SJSA1 (cell line): ENCODE measurements around the gene ETV1. TPM values are rescaled to one million over a fixed set of nuclear protein-coding genes. Genes with fewer than 3 reads are reported as not detected.

Source experiments
- DNase-seq, 2 experiments: peaks; one replicate each; pipeline ENCODE4 v3.0.0-alpha.2; 2015 to 2020; ENCODE audit warnings: low spot score in 2 of 2, low read depth in 1 of 2
- H3K27ac ChIP-seq: fragments of 250-450 bp; sonication (Bioruptor Pico); 2 replicates; pipeline ENCODE4 v1.5.1; 2020; ENCODE audit warnings: mild to moderate bottlenecking, moderate library complexity
- H3K27me3 ChIP-seq: fragments of 250-450 bp; sonication (Bioruptor Pico); replicated peaks from 2 replicates; pipeline ENCODE4 v1.5.1; 2020; ENCODE audit warnings: mild to moderate bottlenecking, moderate library complexity
- H3K36me3 ChIP-seq: fragments of 250-450 bp; sonication (Bioruptor Pico); 2 replicates; pipeline ENCODE4 v1.5.1; 2020; ENCODE audit warnings: mild to moderate bottlenecking
- H3K4me1 ChIP-seq: fragments of 250-450 bp; sonication (Bioruptor Pico); replicated peaks from 2 replicates; pipeline ENCODE4 v1.6.1; 2021; ENCODE audit warnings: mild to moderate bottlenecking
- H3K4me3 ChIP-seq: fragments of 250-450 bp; sonication (Bioruptor Pico); 2 replicates; pipeline ENCODE4 v1.5.1; 2020; ENCODE audit warnings: mild to moderate bottlenecking
- H3K9me3 ChIP-seq: fragments of 250-450 bp; sonication (Bioruptor Pico); replicated peaks from 2 replicates; pipeline ENCODE4 v1.5.1; 2020; ENCODE audit warnings: mild to moderate bottlenecking
- total RNA-seq: library from RNA; depleted of rRNA; stranded (reverse); fragments of >200 nt; shearing (Covaris generic); gene quantifications from 2 replicates; pipeline ENCODE4 v1.2.3, GENCODE V29; 2014; rRNA removed

ETV1 gene
- 3.8 and 4.7 TPM in 2 replicates for total RNA-seq

GRCh38 chr7:13989126-13989948 is at the start of gene ETV1:
ETV1 (minus strand) TSS chr7:13989666; CDS start chr7:13989052, 614 bp downstream.
- Histone ChIP-seq H3K27me3 (no peaks in the 10 kb centered on the region), H3K36me3 (no peaks in the 10 kb centered on the region), H3K4me3 (peak within 1 kb of the TSS; percentile 52), H3K4me1 (0 out of 2 replicates have a peak, but pooled peaks cover 4% of the 10 kb centered on the region), H3K27ac (peak within 1 kb of the TSS; percentile 67), H3K9me3 (no peaks in the 10 kb centered on the region)
- DNase-seq, result peak; percentile 45 to 49

DNA sequence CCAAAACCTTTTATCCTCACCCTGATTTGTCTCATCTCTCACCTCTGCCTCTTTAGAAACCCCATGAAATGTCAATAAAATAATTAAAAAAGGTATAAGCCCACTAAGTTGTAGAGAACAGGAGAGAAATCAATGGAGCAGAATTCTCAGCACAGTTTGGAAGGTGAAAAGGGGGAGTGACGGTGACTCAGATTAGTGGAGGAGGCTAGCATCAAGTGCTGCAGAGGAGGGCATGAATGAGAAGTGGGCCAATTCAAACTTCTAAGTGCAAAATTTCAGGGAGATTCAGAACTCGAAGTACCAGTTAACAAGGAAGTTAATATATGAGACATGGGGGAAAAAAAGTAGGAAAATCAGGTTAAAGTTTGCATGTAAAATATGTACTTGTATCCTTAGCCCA is 34.9 kb upstream of the ETV1 start:
- Histone ChIP-seq H3K27me3 (no peaks in the 10 kb centered on the region), H3K36me3 (no peaks in the 10 kb centered on the region), H3K4me3 (no peak overlapping the region), H3K4me1 (no peaks in the 10 kb centered on the region), H3K9me3 (no peaks in the 10 kb centered on the region), H3K27ac (no peak overlapping the region)
- no peak for DNase-seq

DNA sequence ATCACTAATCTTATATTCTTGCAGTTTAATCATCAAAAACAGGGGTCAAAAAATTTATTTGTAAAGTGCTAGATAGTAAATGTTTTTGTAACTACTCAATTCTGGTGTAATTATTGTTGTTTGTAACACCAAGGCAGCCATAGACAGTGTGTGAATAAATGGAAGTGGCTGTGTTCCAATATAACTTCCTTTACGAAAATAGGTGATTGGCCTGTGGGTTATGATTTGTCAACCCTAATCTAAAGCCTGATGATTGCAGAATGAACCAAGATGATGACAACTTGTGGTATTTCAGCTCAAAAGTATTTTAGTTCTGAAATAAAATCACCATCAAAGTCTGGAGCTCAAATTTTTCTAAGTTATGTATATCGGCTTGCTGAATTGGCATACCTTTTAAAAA is 34.4 kb upstream of the ETV1 start:
- Histone ChIP-seq H3K9me3 (no peaks in the 10 kb centered on the region), H3K27me3 (no peaks in the 10 kb centered on the region), H3K4me1 (no peaks in the 10 kb centered on the region), H3K36me3 (no peaks in the 10 kb centered on the region), H3K4me3 (no peak overlapping the region), H3K27ac (no peak overlapping the region)
- no peak for DNase-seq

GRCh38 chr7:14023342-14023741 is 33.9 kb upstream of the ETV1 start:
- H3K4me3 ChIP-seq, result no peak overlapping the region
- no peaks in the 10 kb centered on the region for H3K27me3 ChIP-seq
- H3K9me3 ChIP-seq, result no peaks in the 10 kb centered on the region
- no peak overlapping the region for H3K27ac ChIP-seq
- DNase-seq, result no peak
- H3K4me1 ChIP-seq, result no peaks in the 10 kb centered on the region
- H3K36me3 ChIP-seq, result no peaks in the 10 kb centered on the region

- Histone ChIP-seq H3K9me3 (no peaks in the 10 kb centered on the region), H3K27ac (no peak overlapping the region), H3K4me1 (no peaks in the 10 kb centered on the region), H3K27me3 (no peaks in the 10 kb centered on the region), H3K36me3 (no peaks in the 10 kb centered on the region), H3K4me3 (no peak overlapping the region)
- DNase-seq, result peak in 1 of 2 experiments; percentile 1
Observed at GRCh38 chr7:14021069-14021468, 31.6 kb upstream of the ETV1 start.

GRCh38 chr7:14020339-14020900 is 31.0 kb upstream of the ETV1 start:
- Histone ChIP-seq H3K27ac (no peak overlapping the region), H3K36me3 (no peaks in the 10 kb centered on the region), H3K4me1 (no peaks in the 10 kb centered on the region), H3K4me3 (no peak overlapping the region), H3K27me3 (no peaks in the 10 kb centered on the region), H3K9me3 (no peaks in the 10 kb centered on the region)
- no peak for DNase-seq

DNA sequence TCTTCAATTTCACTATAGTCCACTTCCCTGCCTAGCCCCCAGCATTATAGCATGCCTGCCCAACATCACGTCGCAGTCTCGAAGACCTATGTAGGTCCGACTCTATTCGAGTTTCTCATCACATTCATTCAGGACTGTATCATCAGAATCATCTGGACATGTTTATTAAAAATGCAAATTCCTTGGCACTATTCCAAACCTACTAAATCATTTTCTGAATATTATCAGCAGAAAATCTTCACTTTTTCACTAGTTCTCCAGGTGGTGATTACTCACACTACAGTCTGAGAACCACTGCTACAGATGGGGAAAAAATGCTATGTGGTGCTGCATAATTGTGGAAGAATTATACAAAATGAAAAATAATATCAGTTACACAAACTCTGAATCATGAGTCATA is 29.3 kb upstream of the ETV1 start:
- no peak overlapping the region for H3K27ac ChIP-seq
- no peaks in the 10 kb centered on the region for H3K4me1 ChIP-seq
- no peaks in the 10 kb centered on the region for H3K27me3 ChIP-seq
- H3K36me3 ChIP-seq, result no peaks in the 10 kb centered on the region
- no peak for DNase-seq
- no peaks in the 10 kb centered on the region for H3K9me3 ChIP-seq
- no peak overlapping the region for H3K4me3 ChIP-seq

GRCh38 chr7:14016950-14017349 is 27.5 kb upstream of the ETV1 start:
- no peaks in the 10 kb centered on the region for H3K4me1 ChIP-seq
- no peaks in the 10 kb centered on the region for H3K9me3 ChIP-seq
- no peaks in the 10 kb centered on the region for H3K27me3 ChIP-seq
- no peak for DNase-seq
- no peak overlapping the region for H3K4me3 ChIP-seq
- H3K36me3 ChIP-seq, result no peaks in the 10 kb centered on the region
- no peak overlapping the region for H3K27ac ChIP-seq

DNA sequence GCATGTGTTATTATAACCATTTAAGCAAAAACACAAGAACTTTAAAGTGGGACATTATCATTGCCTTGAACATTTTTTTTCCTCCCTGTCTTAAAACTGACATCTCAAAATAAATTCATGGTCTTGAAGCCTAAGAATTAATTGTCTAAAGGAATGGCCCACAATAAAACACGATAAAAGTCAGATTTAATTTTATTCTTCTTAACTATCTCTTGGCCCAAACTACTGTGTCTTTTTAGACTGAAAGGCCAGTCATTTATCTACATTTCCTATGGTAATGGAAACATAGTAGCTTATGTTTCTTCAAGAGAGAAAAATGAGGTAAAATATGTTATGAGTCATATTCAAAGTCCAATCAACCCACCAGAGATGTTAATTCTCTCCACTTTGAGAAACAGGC is 24.4 kb upstream of the ETV1 start:
- no peaks in the 10 kb centered on the region for H3K27me3 ChIP-seq
- no peak overlapping the region for H3K4me3 ChIP-seq
- no peak for DNase-seq
- H3K4me1 ChIP-seq, result no peaks in the 10 kb centered on the region
- H3K36me3 ChIP-seq, result no peaks in the 10 kb centered on the region
- H3K27ac ChIP-seq, result no peak overlapping the region
- H3K9me3 ChIP-seq, result no peaks in the 10 kb centered on the region

DNA sequence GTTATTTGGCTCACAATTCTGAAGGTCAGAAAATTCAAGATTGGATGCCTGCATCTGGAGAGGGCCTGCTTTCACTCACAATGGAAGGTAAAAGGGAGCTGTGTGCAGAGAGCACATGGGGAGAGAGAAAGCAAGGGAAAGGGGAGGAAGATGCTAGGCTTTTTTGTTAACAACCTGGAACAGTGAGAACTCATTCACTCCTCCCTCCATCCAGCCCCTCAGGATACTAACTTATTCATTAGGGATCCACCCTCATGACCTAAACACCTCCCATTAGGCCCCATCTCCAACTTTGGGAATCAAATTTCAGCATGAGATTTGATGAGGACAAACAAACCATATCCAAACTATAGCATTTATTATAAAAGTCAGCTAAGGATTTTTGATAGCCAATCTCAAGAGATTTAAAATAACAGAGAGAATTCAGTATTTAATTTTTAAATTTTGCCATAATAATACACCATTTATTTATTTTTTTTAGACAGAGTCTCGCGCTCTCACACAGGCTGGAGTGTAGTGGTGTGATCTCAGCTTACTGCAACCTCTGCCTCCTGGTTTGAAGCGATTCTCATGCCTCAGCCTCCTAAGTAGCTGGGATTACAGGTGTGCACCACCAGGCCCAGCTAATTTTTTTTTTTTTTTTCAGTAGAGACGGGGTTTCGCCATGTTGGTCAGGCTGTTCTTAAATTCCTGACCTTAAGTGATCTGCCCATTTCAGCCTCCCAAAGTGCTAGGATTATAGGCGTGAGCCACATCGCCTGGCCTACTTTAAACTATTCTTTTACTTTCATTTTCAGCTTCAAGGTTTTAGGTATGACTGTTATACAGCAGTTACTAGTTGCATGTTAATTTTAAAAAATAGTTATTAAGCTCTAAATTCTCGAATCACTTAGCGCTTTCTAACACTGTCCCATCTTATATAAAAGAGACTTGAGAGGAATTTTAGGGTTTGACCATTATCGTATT is 20.3 kb upstream of the ETV1 start:
- no peaks in the 10 kb centered on the region for H3K27me3 ChIP-seq
- H3K4me3 ChIP-seq, result no peak overlapping the region
- H3K27ac ChIP-seq, result no peak overlapping the region
- no peaks in the 10 kb centered on the region for H3K9me3 ChIP-seq
- no peaks in the 10 kb centered on the region for H3K4me1 ChIP-seq
- H3K36me3 ChIP-seq, result no peaks in the 10 kb centered on the region
- DNase-seq, result no peak

GRCh38 chr7:14001139-14001538 is 11.7 kb upstream of the ETV1 start:
- Histone ChIP-seq H3K36me3 (no peaks in the 10 kb centered on the region), H3K27ac (no peak overlapping the region), H3K4me1 (no peaks in the 10 kb centered on the region), H3K4me3 (no peak overlapping the region), H3K27me3 (no peaks in the 10 kb centered on the region), H3K9me3 (no peaks in the 10 kb centered on the region)
- DNase-seq, result no peak

DNA sequence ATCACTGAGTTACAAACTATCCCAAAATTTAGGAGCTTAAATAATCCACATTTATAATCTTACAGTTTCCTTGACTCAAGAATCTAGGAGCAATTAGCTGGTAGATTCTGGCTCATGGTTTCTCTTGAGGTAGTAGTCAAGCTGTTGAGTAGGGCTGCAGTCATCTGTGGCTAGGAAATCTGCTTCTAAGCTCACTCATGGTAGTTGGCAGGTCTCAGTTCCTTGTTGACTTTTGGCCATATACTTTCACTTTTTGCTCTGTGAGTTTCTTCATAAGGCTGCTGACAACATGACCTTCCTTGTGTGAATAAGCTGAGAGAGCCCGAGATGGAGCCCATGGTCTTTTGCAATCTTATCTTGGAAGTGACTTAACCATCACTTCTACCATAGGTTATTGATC is 10.8 kb upstream of the ETV1 start:
- no peak for DNase-seq
- Histone ChIP-seq H3K27me3 (no peaks in the 10 kb centered on the region), H3K4me1 (no peaks in the 10 kb centered on the region), H3K27ac (no peak overlapping the region), H3K36me3 (no peaks in the 10 kb centered on the region), H3K9me3 (no peaks in the 10 kb centered on the region), H3K4me3 (no peak overlapping the region)

- DNase-seq, result no peak
- Histone ChIP-seq H3K27ac (no peak overlapping the region), H3K4me3 (no peak overlapping the region), H3K4me1 (no peaks in the 10 kb centered on the region), H3K36me3 (no peaks in the 10 kb centered on the region), H3K27me3 (no peaks in the 10 kb centered on the region), H3K9me3 (no peaks in the 10 kb centered on the region)
Observed at GRCh38 chr7:13998866-13999265, 9.4 kb upstream of the ETV1 start.

GRCh38 chr7:13992596-13992964 is 3.1 kb upstream of the ETV1 start:
- no peaks in the 10 kb centered on the region for H3K9me3 ChIP-seq
- no peak overlapping the region for H3K4me3 ChIP-seq
- no peaks in the 10 kb centered on the region for H3K36me3 ChIP-seq
- 0 out of 2 replicates have a peak, but pooled peaks cover 3% of the 10 kb centered on the region for H3K4me1 ChIP-seq
- no peaks in the 10 kb centered on the region for H3K27me3 ChIP-seq
- H3K27ac ChIP-seq, result no peak overlapping the region
- no peak for DNase-seq
